AG09309 (cell line): ENCODE data around the gene LGR6.

Experiments used
- DNase-seq: peaks from one replicate; pipeline ENCODE4 v3.0.0-alpha.2; 2010; ENCODE audit warnings: low read depth
- H3K4me3 ChIP-seq: 2 replicates; pipeline ENCODE4 v1.5.1; 2011; ENCODE audit warnings: mild to moderate bottlenecking, low read depth, low read length, moderate library complexity; ENCODE audit not compliant: control insufficient read depth
- TF ChIP-seq, protein P1 (sequence below): IDR thresholded peaks from 2 replicates; pipeline ENCODE4 v1.5.1; 2011; ENCODE audit warnings: mild to moderate bottlenecking, low read depth, low read length, inconsistent platforms; ENCODE audit not compliant: insufficient read depth, control insufficient read depth; ENCODE audit errors: missing control alignments

The LGR6 gene

DNA sequence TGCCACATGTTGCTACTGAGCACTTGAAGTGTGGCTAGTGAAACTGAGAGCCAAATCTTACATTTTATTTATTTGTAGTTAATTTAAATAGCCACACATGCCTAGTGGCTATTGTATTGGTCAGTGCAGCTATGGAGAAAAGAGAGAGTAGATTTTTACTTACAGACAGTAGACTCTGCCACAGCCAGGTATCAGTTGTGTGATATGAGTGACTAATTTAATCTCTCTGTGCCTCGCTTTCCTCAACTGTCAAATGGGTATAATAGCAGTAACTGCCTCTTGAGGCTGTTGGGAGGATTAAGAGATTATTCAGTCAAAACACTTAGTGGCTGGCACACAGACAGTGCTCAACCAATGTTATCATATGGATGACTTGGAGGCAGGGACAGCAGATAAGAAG is 99.2 kb downstream of the LGR6 start:
- H3K4me3 ChIP-seq: no peak overlapping the region
- TF ChIP-seq, protein P1, sequence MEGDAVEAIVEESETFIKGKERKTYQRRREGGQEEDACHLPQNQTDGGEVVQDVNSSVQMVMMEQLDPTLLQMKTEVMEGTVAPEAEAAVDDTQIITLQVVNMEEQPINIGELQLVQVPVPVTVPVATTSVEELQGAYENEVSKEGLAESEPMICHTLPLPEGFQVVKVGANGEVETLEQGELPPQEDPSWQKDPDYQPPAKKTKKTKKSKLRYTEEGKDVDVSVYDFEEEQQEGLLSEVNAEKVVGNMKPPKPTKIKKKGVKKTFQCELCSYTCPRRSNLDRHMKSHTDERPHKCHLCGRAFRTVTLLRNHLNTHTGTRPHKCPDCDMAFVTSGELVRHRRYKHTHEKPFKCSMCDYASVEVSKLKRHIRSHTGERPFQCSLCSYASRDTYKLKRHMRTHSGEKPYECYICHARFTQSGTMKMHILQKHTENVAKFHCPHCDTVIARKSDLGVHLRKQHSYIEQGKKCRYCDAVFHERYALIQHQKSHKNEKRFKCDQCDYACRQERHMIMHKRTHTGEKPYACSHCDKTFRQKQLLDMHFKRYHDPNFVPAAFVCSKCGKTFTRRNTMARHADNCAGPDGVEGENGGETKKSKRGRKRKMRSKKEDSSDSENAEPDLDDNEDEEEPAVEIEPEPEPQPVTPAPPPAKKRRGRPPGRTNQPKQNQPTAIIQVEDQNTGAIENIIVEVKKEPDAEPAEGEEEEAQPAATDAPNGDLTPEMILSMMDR: no peak
- no peak for DNase-seq

DNA sequence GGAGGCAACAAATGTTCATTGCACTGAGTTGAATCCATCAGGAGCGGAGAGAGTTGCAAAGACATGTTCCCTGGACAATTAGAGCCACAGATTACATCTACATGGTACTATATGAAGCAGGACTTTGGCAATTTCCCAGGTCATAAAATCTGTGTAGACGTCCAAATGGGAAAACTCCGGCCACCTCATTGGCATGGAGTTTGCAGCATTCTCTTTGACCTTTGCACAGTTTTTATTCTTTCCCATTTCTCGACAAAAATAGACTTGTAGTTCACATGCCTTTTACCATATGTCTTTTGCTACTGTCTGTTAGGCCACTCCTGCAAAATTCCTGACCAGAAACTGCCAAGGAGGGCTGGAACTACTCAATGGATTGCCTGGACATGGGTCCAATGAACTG is 100.0 kb downstream of the LGR6 start:
- TF ChIP-seq, protein P1: no peak

DNA sequence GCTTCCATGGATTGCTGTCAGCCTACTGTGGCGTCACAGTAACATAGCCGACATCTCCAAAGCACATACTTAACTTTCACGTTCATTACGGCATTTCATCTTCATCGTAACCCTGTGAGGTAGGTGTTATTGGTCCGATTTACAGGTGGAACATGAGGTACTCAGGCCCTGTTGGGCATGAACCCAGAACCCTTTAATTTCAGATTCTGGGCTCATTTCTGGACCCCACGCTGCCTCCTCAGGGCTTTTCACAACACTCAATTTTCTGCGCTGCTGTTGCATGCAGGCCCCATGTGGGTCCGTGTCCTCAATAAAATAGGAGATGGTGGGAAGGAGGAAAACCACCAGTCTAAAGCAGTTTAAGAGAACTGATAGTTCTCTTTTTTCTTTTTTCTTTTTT is 108.6 kb downstream of the LGR6 start:
- TF ChIP-seq, protein P1: no peak
- H3K4me3 ChIP-seq: no peak overlapping the region
- no peak for DNase-seq

More for the DNA sequence above, 100.0 kb downstream of the LGR6 start:
- no peak overlapping the region for H3K4me3 ChIP-seq
- no peak for DNase-seq

DNA sequence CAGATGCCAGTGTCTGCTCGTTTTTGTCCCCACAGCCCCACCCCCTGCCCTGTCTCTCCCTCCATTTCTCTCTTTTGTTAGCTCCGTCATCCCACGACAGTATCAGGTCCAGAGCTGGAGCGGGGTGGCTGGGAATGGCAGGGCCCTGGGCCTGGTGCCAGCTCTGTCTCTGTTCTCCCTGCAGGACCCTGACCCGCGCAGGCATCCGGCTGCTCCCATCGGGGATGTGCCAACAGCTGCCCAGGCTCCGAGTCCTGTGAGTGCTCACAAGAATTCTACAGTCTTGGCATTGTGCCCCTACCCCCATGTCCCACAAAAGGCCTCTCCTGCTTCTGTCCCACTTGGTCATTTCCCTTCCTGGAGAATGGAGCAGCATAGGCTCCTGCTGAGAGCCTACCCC is 110.8 kb downstream of the LGR6 start:
- TF ChIP-seq, protein P1: no peak
- no peak overlapping the region for H3K4me3 ChIP-seq
- no peak for DNase-seq

DNA sequence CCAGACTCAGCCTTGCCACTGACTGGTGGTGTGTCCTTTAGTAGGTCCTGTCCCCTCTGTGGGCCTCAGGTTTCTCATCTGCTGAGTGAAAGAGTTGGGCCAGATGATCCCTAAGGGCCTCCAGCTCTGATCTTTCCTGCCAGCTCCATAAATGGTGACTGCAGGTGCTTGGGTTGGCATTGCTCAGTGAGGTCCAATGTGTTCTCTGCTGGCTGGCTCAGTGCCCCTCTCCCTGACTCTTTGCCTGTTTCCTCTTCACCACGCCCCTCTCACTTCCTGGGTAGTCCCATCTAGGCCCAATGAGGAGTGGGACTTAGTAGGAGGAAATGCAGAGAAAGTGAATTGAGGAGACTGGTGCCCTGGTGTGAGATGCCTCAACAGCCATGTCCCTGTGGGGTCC is 111.6 kb downstream of the LGR6 start:
- DNase-seq: no peak
- TF ChIP-seq, protein P1: no peak
- H3K4me3 ChIP-seq: no peak overlapping the region

DNA sequence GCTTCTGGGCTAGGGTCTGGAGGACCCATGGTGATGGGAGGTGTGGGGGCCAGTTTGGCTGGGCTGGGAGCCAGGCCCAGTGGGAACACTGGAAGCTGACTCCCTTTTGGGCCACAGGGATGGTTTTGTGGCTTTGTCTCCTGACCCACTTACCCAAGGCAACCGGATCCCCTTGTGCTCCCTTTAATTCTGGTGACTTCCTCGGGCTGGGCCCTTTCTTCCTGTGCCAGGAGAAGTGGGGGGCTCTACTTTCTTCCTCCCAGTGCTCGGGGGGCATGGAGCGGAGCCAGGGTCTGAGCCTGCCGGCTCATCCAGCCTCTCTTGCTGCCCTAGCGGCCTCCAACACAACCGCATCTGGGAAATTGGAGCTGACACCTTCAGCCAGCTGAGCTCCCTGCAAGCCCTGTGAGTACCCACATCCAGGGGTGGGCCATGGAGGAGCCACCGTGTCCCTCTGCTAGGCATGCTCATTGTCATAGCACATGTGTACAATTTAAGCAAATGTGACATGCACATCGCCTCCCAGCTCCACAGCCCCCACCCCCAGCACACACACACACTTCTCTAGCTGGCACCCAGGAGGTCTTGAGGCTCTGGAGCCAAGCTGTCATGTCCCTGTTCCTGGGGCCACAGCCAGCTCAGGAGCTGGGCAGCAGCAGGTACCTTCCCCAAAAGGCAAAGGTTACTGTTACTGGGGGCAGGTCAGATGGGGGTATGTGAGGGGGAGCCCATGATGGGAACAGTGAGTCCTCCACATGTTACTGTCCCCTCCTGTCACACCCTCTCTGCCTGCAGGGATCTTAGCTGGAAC is 113.1 kb downstream of the LGR6 start:
- H3K4me3 ChIP-seq: no peak overlapping the region
- DNase-seq: no peak
- TF ChIP-seq, protein P1: no peak
